IPS-20b (cell line): ENCODE data around the gene SCN5A.

Experiments used
- H3K27ac ChIP-seq: one replicate; pipeline ENCODE4 v1.5.1; 2013; ENCODE audit warnings: low read length
- H3K27me3 ChIP-seq: 2 replicates; pipeline ENCODE4 v1.6.1; 2013; ENCODE audit warnings: mild to moderate bottlenecking, low read length, inconsistent platforms; ENCODE audit not compliant: insufficient read depth
- H3K36me3 ChIP-seq: 2 replicates; pipeline ENCODE4 v1.6.1; 2013; ENCODE audit warnings: low read depth, mild to moderate bottlenecking, inconsistent platforms, low read length, moderate library complexity; ENCODE audit not compliant: insufficient read depth
- H3K4me1 ChIP-seq: 2 replicates; pipeline ENCODE4 v1.6.1; 2013; ENCODE audit warnings: mild to moderate bottlenecking, control low read depth, inconsistent platforms, low read length, moderate library complexity; ENCODE audit not compliant: insufficient read depth
- H3K4me3 ChIP-seq: 2 replicates; pipeline ENCODE4 v1.5.1; 2013; ENCODE audit warnings: mild to moderate bottlenecking, low read length, inconsistent platforms
- H3K9ac ChIP-seq: 2 replicates; pipeline ENCODE4 v1.6.1; 2013; ENCODE audit warnings: low read depth, mild to moderate bottlenecking, inconsistent platforms, low read length, moderate library complexity
- H3K9me3 ChIP-seq: 2 replicates; pipeline ENCODE4 v1.6.1; 2013; ENCODE audit warnings: mild to moderate bottlenecking, low read depth, low read length, inconsistent platforms; ENCODE audit not compliant: insufficient read depth

SCN5A gene

GRCh38 chr3:38521391-38521987 lies 128.0 kb downstream of the SCN5A start:
- peak overlapping the region; percentile 22; the same call in 1 of the 2 replicates for H3K9ac ChIP-seq
- no peaks in the 10 kb centered on the region for H3K9me3 ChIP-seq
- no peak overlapping the region for H3K27ac ChIP-seq
- H3K27me3 ChIP-seq, result no peaks in the 10 kb centered on the region
- H3K4me3 ChIP-seq, result no peak overlapping the region
- H3K4me1 ChIP-seq, result peaks cover 31% of the 10 kb centered on the region; the same call in 1 of the 2 replicates
- peaks cover 49% of the 10 kb centered on the region for H3K36me3 ChIP-seq

- no peaks in the 10 kb centered on the region for H3K27me3 ChIP-seq
- peak overlapping the region; percentile 41; the same call in 1 of the 2 replicates for H3K4me3 ChIP-seq
- peak overlapping the region; percentile 22; the same call in 1 of the 2 replicates for H3K9ac ChIP-seq
- peak overlapping the region; percentile 40 for H3K27ac ChIP-seq
- peaks cover 31% of the 10 kb centered on the region; the same call in 1 of the 2 replicates for H3K4me1 ChIP-seq
- H3K36me3 ChIP-seq, result peaks cover 46% of the 10 kb centered on the region
- no peaks in the 10 kb centered on the region for H3K9me3 ChIP-seq
Measured at GRCh38 chr3:38519651-38520050, 129.8 kb downstream of the SCN5A start.

GRCh38 chr3:38519000-38519399 lies 130.5 kb downstream of the SCN5A start:
- Histone ChIP-seq H3K4me1 (peaks cover 31% of the 10 kb centered on the region; the same call in 1 of the 2 replicates), H3K27me3 (no peaks in the 10 kb centered on the region), H3K36me3 (peaks cover 44% of the 10 kb centered on the region), H3K27ac (peak overlapping the region; percentile 30), H3K9ac (no peak overlapping the region; the same call in 1 of the 2 replicates), H3K4me3 (peak overlapping the region; percentile 41; the same call in 1 of the 2 replicates), H3K9me3 (no peaks in the 10 kb centered on the region)

GRCh38 chr3:38516669-38517068 lies 132.8 kb downstream of the SCN5A start:
- Histone ChIP-seq H3K4me3 (no peak overlapping the region), H3K4me1 (peaks cover 30% of the 10 kb centered on the region; the same call in 1 of the 2 replicates), H3K9me3 (no peaks in the 10 kb centered on the region), H3K9ac (no peak overlapping the region), H3K36me3 (peaks cover 46% of the 10 kb centered on the region), H3K27ac (no peak overlapping the region), H3K27me3 (no peaks in the 10 kb centered on the region)

- Histone ChIP-seq H3K27me3 (no peaks in the 10 kb centered on the region), H3K9me3 (no peaks in the 10 kb centered on the region), H3K4me3 (no peak overlapping the region), H3K36me3 (peaks cover 51% of the 10 kb centered on the region), H3K27ac (no peak overlapping the region), H3K9ac (no peak overlapping the region), H3K4me1 (peaks cover 18% of the 10 kb centered on the region; the same call in 1 of the 2 replicates)
Measured at GRCh38 chr3:38515367-38515766, 134.1 kb downstream of the SCN5A start.

- Histone ChIP-seq H3K36me3 (peaks cover 75% of the 10 kb centered on the region), H3K4me1 (no peaks in the 10 kb centered on the region), H3K9ac (no peak overlapping the region), H3K27ac (no peak overlapping the region), H3K4me3 (no peak overlapping the region), H3K9me3 (no peaks in the 10 kb centered on the region), H3K27me3 (no peaks in the 10 kb centered on the region)
Measured at GRCh38 chr3:38511546-38511945, 137.9 kb downstream of the SCN5A start.

- Histone ChIP-seq H3K27me3 (no peaks in the 10 kb centered on the region), H3K36me3 (peaks cover 79% of the 10 kb centered on the region), H3K9me3 (no peaks in the 10 kb centered on the region), H3K27ac (no peak overlapping the region), H3K9ac (no peak overlapping the region), H3K4me3 (no peak overlapping the region), H3K4me1 (no peaks in the 10 kb centered on the region)
Measured at GRCh38 chr3:38510631-38511030, 138.9 kb downstream of the SCN5A start.

- Histone ChIP-seq H3K27ac (no peak overlapping the region), H3K36me3 (peaks cover 80% of the 10 kb centered on the region), H3K4me3 (no peak overlapping the region), H3K9ac (no peak overlapping the region), H3K9me3 (no peaks in the 10 kb centered on the region), H3K27me3 (no peaks in the 10 kb centered on the region), H3K4me1 (no peaks in the 10 kb centered on the region)
Measured at GRCh38 chr3:38509732-38510131, 139.8 kb downstream of the SCN5A start.

- Histone ChIP-seq H3K4me3 (no peak overlapping the region), H3K9me3 (no peaks in the 10 kb centered on the region), H3K27me3 (no peaks in the 10 kb centered on the region), H3K9ac (no peak overlapping the region), H3K4me1 (no peaks in the 10 kb centered on the region), H3K27ac (no peak overlapping the region), H3K36me3 (peaks cover 86% of the 10 kb centered on the region)
Measured at GRCh38 chr3:38507120-38507519, 142.4 kb downstream of the SCN5A start.

- Histone ChIP-seq H3K4me3 (no peak overlapping the region), H3K27ac (no peak overlapping the region), H3K36me3 (peaks cover 71% of the 10 kb centered on the region), H3K9me3 (no peaks in the 10 kb centered on the region), H3K4me1 (no peaks in the 10 kb centered on the region; the same call in 1 of the 2 replicates), H3K27me3 (no peaks in the 10 kb centered on the region), H3K9ac (no peak overlapping the region)
Measured at GRCh38 chr3:38500688-38501417, 148.6 kb downstream of the SCN5A start.
